Activated T-cell treated with anti-CD3 and anti-CD28 coated beads for 1 hour (primary cell): ENCODE results near the gene NKX2-1.
"Not testable (repeated sequence)": the region's sequence is repeated elsewhere in the genome, so short reads cannot be mapped to it uniquely, and the experiment has no call there.

Experiments
- DNase-seq: peaks from one replicate; pipeline ENCODE4 v3.0.0-alpha.2; 2020; ENCODE audit warnings: low read depth

Gene NKX2-1

GRCh38 chr14:36519431-36520321, at the start of gene NKX2-1:
TSS of gene NKX2-1 (minus strand) at chr14:36520232. CDS start at chr14:36520129, 103 bp downstream.
- no peak for DNase-seq

GRCh38 chr14:36556811-36557433, 36.9 kb upstream of the NKX2-1 start:
- DNase-seq, result no peak

- no peak for DNase-seq
These were observed 36.1 kb upstream of the NKX2-1 start for GRCh38 chr14:36555998-36556743.

- no peak for DNase-seq
These were observed 33.7 kb upstream of the NKX2-1 start for GRCh38 chr14:36553656-36554260.

- no peak for DNase-seq
These were observed 30.9 kb upstream of the NKX2-1 start for GRCh38 chr14:36550899-36551298.

GRCh38 chr14:36544280-36544679, 24.2 kb upstream of the NKX2-1 start:
- not testable (repeated sequence) for DNase-seq

- DNase-seq, result no peak
These were observed 18.0 kb upstream of the NKX2-1 start for GRCh38 chr14:36538051-36538450.

- no peak for DNase-seq
These were observed 9.0 kb upstream of the NKX2-1 start for GRCh38 chr14:36529062-36529461.

- DNase-seq, result no peak
These were observed 5.7 kb upstream of the NKX2-1 start for GRCh38 chr14:36525746-36526099.

- no peak for DNase-seq
These were observed 5.1 kb upstream of the NKX2-1 start for GRCh38 chr14:36524874-36525745.

GRCh38 chr14:36524220-36524837, 4.3 kb upstream of the NKX2-1 start:
- DNase-seq, result no peak

- DNase-seq, result no peak
These were observed 3.1 kb upstream of the NKX2-1 start for GRCh38 chr14:36522972-36523715.

GRCh38 chr14:36522347-36522971, 2.4 kb upstream of the NKX2-1 start:
- DNase-seq, result no peak

GRCh38 chr14:36521598-36522345, 1.7 kb upstream of the NKX2-1 start:
- no peak for DNase-seq

GRCh38 chr14:36520601-36521525, 831 bp upstream of the NKX2-1 start:
- DNase-seq, result no peak

GRCh38 chr14:36518586-36519430, 1.2 kb downstream of the NKX2-1 start:
- no peak for DNase-seq

GRCh38 chr14:36518031-36518585, 1.9 kb downstream of the NKX2-1 start:
- no peak for DNase-seq
